Ishikawa (cell line): ENCODE results near the gene SPRED2.

Source experiments
- CEBPB ChIP-seq: IDR thresholded peaks from 2 replicates; pipeline ENCODE4 v1.6.1; 2012
- CREB1 ChIP-seq: IDR thresholded peaks from 2 replicates; pipeline ENCODE4 v1.6.1; 2012; ENCODE audit warnings: low read depth
- EGR1 ChIP-seq: IDR thresholded peaks from 2 replicates; pipeline ENCODE4 v1.6.1; 2012
- EP300 ChIP-seq: IDR thresholded peaks from 2 replicates; pipeline ENCODE4 v1.6.1; 2012; ENCODE audit warnings: borderline replicate concordance
- FOXM1 ChIP-seq: IDR thresholded peaks from 2 replicates; pipeline ENCODE4 v1.6.1; 2012; ENCODE audit warnings: low read depth, borderline replicate concordance
- MAX ChIP-seq: IDR thresholded peaks from 2 replicates; pipeline ENCODE4 v1.6.1; 2012
- NFIC ChIP-seq: IDR thresholded peaks from 2 replicates; pipeline ENCODE4 v1.6.1; 2012
- RAD21 ChIP-seq: IDR thresholded peaks from 2 replicates; pipeline ENCODE4 v1.6.1; 2012; ENCODE audit warnings: low read depth
- REST ChIP-seq: IDR thresholded peaks from 2 replicates; pipeline ENCODE4 v1.6.1; 2012; ENCODE audit warnings: low read depth, mild to moderate bottlenecking
- TAF1 ChIP-seq: IDR thresholded peaks from 2 replicates; pipeline ENCODE4 v1.6.1; 2012; ENCODE audit warnings: low read depth, mild to moderate bottlenecking
- TCF12 ChIP-seq: IDR thresholded peaks from 2 replicates; pipeline ENCODE4 v1.6.1; 2012; ENCODE audit warnings: low read depth
- TEAD4 ChIP-seq: IDR thresholded peaks from 2 replicates; pipeline ENCODE4 v1.6.1; 2012
- USF1 ChIP-seq: IDR thresholded peaks from 2 replicates; pipeline ENCODE4 v1.6.1; 2012
- YY1 ChIP-seq: IDR thresholded peaks from 2 replicates; pipeline ENCODE4 v1.6.1; 2012; ENCODE audit warnings: low read depth
- ZBTB7A ChIP-seq: IDR thresholded peaks from 2 replicates; pipeline ENCODE4 v1.6.1; 2012; ENCODE audit warnings: low read depth

The SPRED2 gene

GRCh38 chr2:65390134-65390533 lies 42.3 kb downstream of the SPRED2 start:
- TF ChIP-seq TAF1 (no peak), USF1 (no peak), TCF12 (no peak), ZBTB7A (no peak), EP300 (no peak), MAX (no peak), CEBPB (no peak), RAD21 (no peak), EGR1 (no peak), FOXM1 (no peak)

- TF ChIP-seq CREB1, result no peak
- no peak for TF ChIP-seq TCF12
- TF ChIP-seq YY1, result no peak
- no peak for TF ChIP-seq TAF1
- 0 out of 2 replicates have a peak, but pooled peaks have one; percentile 9 for TF ChIP-seq NFIC
Measured at GRCh38 chr2:65389476-65389875, 42.9 kb downstream of the SPRED2 start.

- TF ChIP-seq TEAD4 (no peak), ZBTB7A (no peak), REST (no peak)
Measured at GRCh38 chr2:65388596-65389390, 43.6 kb downstream of the SPRED2 start.

- TF ChIP-seq CREB1 (no peak), EGR1 (no peak), EP300 (no peak), RAD21 (no peak), NFIC (no peak)
Measured at GRCh38 chr2:65388051-65388531, 44.3 kb downstream of the SPRED2 start.

- no peak for TF ChIP-seq ZBTB7A
- no peak for TF ChIP-seq EP300
- no peak for TF ChIP-seq TCF12
- no peak for TF ChIP-seq TAF1
- no peak for TF ChIP-seq RAD21
- TF ChIP-seq FOXM1, result no peak
- TF ChIP-seq USF1, result no peak
- TF ChIP-seq YY1, result no peak
- no peak for TF ChIP-seq CEBPB
- TF ChIP-seq REST, result no peak
- no peak for TF ChIP-seq MAX
- no peak for TF ChIP-seq EGR1
- TF ChIP-seq TEAD4, result no peak
- no peak for TF ChIP-seq NFIC
- no peak for TF ChIP-seq CREB1
Measured at GRCh38 chr2:65386989-65387388, 45.4 kb downstream of the SPRED2 start.

GRCh38 chr2:65386344-65386743 lies 46.1 kb downstream of the SPRED2 start:
- TF ChIP-seq CREB1, result no peak
- TF ChIP-seq TAF1, result no peak
- peak; percentile 25; the same call in 1 of the 2 replicates for TF ChIP-seq CEBPB
